ENCODE data around the gene ICAM3.

DNA sequence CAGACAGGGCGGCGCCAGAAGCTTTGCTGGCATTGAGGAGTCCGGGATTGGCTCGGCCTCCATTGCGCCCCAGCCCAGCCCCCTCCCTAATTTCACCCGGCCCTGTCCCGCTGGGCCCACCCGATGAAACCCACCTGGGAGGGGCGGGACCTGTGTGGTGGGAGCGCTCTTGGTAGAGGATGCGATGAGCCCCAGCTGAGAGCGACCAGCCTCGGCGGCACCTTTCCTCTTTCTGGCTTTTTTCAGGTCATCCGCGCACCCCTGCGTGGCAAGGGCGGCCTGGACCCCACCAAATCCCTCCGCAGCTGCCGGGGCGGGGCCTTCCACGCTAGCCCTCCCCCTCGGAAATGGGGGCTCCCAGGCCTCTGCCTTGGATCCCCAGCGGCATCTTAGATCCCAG, 30.0 kb downstream of the ICAM3 start, which contains the start of gene ZGLP1:
- TF ChIP-seq TAF1 (IDR thresholded peaks at IDR 0.05; ENCODE audit: low read depth), result no peak
- TF ChIP-seq CREB1 (IDR thresholded peaks at IDR 0.05; ENCODE audit: low read depth), result no peak
- TF ChIP-seq, protein P1, sequence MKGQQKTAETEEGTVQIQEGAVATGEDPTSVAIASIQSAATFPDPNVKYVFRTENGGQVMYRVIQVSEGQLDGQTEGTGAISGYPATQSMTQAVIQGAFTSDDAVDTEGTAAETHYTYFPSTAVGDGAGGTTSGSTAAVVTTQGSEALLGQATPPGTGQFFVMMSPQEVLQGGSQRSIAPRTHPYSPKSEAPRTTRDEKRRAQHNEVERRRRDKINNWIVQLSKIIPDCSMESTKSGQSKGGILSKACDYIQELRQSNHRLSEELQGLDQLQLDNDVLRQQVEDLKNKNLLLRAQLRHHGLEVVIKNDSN (IDR thresholded peaks at IDR 0.05), result no peak
- TF ChIP-seq, protein P2, sequence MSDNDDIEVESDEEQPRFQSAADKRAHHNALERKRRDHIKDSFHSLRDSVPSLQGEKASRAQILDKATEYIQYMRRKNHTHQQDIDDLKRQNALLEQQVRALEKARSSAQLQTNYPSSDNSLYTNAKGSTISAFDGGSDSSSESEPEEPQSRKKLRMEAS (IDR thresholded peaks at IDR 0.05), result no peak
- TF ChIP-seq EP300 (IDR thresholded peaks at IDR 0.05; ENCODE audit: borderline replicate concordance), result no peak
- no peak for TF ChIP-seq CEBPB (IDR thresholded peaks at IDR 0.05)
- TF ChIP-seq EGR1 (IDR thresholded peaks at IDR 0.05), result no peak
- TF ChIP-seq YY1 (IDR thresholded peaks at IDR 0.05; ENCODE audit: low read depth), result no peak
- TF ChIP-seq, protein P3, sequence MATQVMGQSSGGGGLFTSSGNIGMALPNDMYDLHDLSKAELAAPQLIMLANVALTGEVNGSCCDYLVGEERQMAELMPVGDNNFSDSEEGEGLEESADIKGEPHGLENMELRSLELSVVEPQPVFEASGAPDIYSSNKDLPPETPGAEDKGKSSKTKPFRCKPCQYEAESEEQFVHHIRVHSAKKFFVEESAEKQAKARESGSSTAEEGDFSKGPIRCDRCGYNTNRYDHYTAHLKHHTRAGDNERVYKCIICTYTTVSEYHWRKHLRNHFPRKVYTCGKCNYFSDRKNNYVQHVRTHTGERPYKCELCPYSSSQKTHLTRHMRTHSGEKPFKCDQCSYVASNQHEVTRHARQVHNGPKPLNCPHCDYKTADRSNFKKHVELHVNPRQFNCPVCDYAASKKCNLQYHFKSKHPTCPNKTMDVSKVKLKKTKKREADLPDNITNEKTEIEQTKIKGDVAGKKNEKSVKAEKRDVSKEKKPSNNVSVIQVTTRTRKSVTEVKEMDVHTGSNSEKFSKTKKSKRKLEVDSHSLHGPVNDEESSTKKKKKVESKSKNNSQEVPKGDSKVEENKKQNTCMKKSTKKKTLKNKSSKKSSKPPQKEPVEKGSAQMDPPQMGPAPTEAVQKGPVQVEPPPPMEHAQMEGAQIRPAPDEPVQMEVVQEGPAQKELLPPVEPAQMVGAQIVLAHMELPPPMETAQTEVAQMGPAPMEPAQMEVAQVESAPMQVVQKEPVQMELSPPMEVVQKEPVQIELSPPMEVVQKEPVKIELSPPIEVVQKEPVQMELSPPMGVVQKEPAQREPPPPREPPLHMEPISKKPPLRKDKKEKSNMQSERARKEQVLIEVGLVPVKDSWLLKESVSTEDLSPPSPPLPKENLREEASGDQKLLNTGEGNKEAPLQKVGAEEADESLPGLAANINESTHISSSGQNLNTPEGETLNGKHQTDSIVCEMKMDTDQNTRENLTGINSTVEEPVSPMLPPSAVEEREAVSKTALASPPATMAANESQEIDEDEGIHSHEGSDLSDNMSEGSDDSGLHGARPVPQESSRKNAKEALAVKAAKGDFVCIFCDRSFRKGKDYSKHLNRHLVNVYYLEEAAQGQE (IDR thresholded peaks at IDR 0.05; ENCODE audit: low read depth), result no peak
- no peak for TF ChIP-seq RAD21 (IDR thresholded peaks at IDR 0.05; ENCODE audit: low read depth)
- no peak for TF ChIP-seq FOXM1 (IDR thresholded peaks at IDR 0.05; ENCODE audit: borderline replicate concordance, low read depth)
- TF ChIP-seq TCF12 (IDR thresholded peaks at IDR 0.05; ENCODE audit: low read depth), result no peak
- no peak for TF ChIP-seq TEAD4 (IDR thresholded peaks at IDR 0.05)
- TF ChIP-seq NFIC (IDR thresholded peaks at IDR 0.05), result no peak

Data from Ishikawa (cell line).